C4-2B (cell line): ENCODE measurements around the gene NCKAP5.

Experiments used
- CTCF ChIP-seq: fragments of 450-650 bp; conservative IDR thresholded peaks from 2 replicates; pipeline ENCODE4 v1.5.1; 2017; ENCODE audit warnings: mild to moderate bottlenecking
- ZFX ChIP-seq: fragments of 450-650 bp; IDR thresholded peaks from 2 replicates; pipeline ENCODE4 v1.6.1; 2017

- TF ChIP-seq CTCF: no peak
- TF ChIP-seq ZFX: no peak
These were observed 593.7 kb downstream of the NCKAP5 start for GRCh38 chr2:132974467-132975095.
